GM12892 (cell line): ENCODE data around the gene PPM1H.

ENCODE experiments used
- DNase-seq: peaks from one replicate; pipeline ENCODE4 v3.0.0; 2011; ENCODE audit not compliant: insufficient read length
- FAIRE-seq: peaks from 2 replicates; lab custom pipeline; 2011; peaks lifted over from hg19 to GRCh38; lab: Jason Lieb, UNC
- POLR2A ChIP-seq: IDR thresholded peaks from 2 replicates; pipeline ENCODE4 v1.6.1; 2011; ENCODE audit warnings: low read depth, low read length, control low read depth
- POLR2AphosphoS5 ChIP-seq: IDR thresholded peaks from 2 replicates; pipeline ENCODE4 v1.6.1; 2011; ENCODE audit warnings: low read depth, low read length, control low read depth
- TAF1 ChIP-seq: IDR thresholded peaks from 2 replicates; pipeline ENCODE4 v1.6.1; 2011; ENCODE audit warnings: low read depth, mild to moderate bottlenecking, control low read depth, low read length, borderline replicate concordance

Gene PPM1H

DNA sequence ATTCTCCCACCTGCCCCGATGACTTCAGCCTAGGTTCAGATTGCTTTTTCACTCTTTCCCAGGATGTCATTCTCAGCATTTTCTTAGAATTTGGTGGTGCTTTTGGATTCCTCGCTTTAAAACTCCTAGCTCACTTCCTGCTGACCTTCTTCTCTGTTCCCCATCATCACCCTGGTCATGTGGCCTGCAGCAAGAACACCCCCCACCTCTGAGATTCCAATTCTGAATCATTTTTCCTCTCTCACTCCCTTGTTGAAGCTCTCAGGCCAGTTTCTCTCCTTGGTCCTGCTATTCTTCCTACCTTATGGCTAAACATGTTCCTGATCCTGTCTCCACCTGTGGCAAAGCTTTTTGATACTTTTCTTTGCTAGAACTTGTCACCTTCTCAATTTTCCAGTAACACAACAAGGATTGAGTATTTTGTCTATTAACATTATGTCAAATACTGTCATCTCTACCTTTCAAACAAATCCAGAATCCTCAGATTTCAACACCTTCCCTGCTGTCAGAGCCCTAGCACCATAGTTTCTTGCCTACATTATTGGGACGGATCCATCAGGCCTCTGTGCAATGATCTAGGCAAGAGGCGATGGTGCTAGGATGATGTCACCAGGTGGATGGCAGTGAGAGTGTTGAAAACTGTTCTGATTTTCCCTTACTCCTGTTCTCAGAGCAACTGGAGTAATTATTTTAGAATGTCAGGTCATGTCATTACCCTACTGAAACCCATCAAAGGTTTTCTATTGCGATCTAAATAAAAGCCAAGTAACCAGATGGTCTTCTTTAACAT is 234.7 kb downstream of the PPM1H start:
- FAIRE-seq (no peak), DNase-seq (no peak)
- TF ChIP-seq TAF1 (no peak), POLR2A (no peak), POLR2AphosphoS5 (no peak)

DNA sequence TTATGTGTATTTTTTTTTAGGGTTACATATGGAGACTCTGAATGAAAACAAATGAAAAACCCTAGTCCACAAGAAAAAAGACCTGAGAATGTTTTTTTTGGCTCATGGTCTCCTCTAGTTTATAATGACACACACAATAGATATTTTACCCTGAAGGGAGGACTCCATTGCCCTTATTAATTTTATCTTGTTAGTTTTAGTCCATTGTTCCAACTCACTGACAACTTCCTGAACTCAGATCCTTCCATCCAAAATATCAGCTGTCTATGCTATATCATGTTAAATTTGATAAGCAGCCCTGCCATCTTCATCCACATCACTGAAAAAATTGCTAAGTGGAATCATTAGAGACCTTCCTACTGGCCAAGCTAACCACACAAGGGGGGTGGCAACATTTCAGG is 236.2 kb downstream of the PPM1H start:
- DNase-seq (no peak), FAIRE-seq (no peak)
- TF ChIP-seq TAF1 (no peak), POLR2AphosphoS5 (no peak), POLR2A (no peak)

DNA sequence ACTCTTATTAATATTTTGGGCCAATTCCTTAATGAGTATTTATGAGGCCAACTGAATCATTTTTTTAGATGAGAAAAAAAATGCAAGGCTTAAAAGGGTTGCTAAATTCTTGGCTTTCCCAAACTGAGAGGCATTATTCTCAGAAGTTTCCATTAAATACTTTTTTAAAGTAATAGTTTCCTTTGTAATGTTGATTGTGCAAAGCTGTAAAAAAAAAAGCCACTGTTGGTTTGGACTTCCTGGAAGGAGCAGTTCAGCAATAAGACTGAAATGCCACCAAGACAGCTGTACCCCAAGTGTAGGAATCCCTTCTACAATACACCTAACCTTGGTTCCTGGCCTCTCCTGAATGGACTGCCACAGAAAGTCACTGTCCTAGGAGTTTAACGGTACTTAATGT is 237.1 kb downstream of the PPM1H start:
- DNase-seq = no peak
- no peak for TF ChIP-seq POLR2AphosphoS5
- no peak for TF ChIP-seq POLR2A
- no peak for FAIRE-seq

DNA sequence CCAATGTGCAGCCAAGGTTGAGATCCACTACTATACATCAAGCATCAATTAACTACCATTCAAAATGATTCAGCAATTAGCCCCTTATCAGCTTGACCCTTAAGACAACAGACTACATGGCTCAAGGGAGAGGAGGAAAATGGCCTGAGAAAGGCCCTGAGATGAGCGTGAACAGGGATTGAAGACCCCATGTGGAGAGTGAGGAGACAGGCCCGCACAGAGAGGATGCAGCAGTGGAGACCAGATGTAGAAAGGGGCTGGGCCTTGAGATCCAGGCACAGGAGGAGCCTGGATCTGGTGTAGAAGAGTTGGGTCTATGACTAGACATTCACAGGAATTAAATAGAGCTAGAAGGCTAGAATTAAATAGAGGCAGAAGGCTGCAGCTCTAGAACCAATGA is 239.3 kb downstream of the PPM1H start:
- peak; percentile 14 for FAIRE-seq
- TF ChIP-seq TAF1 (no peak), POLR2A (no peak), POLR2AphosphoS5 (no peak)
- no peak for DNase-seq

DNA sequence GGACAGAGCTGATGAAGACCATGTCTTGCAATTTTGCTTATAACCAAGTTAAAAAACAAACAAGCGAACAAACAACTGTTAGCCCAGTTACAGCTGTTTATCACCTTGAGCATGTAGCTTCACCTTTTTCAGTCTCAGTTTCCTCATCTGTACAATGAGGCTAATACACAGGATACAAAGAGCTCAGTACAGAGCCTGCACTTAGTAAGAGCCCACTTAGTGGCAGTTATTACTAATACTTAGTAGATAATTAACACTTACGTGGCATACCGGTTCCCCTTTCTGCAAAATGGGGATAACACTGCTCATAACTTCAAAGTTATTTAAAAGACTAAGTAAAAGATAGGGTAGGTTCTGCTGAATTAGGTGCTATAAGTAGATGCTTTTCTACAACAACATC is 240.3 kb downstream of the PPM1H start:
- no peak for FAIRE-seq
- TF ChIP-seq POLR2A = no peak
- no peak for TF ChIP-seq TAF1
- no peak for TF ChIP-seq POLR2AphosphoS5
- no peak for DNase-seq

DNA sequence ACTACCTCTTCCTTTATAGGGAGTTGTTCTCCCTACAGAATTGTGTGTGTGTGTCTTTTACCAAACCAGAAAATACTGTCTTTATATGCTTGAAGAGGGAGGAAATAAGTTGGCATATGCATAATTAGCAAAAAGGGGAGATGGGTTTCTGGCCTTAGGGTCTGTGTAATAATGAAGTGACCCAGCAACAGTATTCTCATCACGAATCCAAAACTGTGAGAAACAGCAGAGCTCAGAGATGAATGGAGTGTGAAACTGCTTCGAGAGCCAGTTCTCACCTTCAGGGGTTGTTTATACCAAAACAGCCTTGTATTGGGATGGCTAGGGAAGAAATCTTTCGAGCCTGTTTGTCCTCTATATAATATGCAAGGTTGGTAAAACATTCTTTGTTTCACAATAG is 240.8 kb downstream of the PPM1H start:
- no peak for DNase-seq
- TF ChIP-seq POLR2A = no peak
- no peak for TF ChIP-seq POLR2AphosphoS5
- TF ChIP-seq TAF1 = no peak
- no peak for FAIRE-seq

DNA sequence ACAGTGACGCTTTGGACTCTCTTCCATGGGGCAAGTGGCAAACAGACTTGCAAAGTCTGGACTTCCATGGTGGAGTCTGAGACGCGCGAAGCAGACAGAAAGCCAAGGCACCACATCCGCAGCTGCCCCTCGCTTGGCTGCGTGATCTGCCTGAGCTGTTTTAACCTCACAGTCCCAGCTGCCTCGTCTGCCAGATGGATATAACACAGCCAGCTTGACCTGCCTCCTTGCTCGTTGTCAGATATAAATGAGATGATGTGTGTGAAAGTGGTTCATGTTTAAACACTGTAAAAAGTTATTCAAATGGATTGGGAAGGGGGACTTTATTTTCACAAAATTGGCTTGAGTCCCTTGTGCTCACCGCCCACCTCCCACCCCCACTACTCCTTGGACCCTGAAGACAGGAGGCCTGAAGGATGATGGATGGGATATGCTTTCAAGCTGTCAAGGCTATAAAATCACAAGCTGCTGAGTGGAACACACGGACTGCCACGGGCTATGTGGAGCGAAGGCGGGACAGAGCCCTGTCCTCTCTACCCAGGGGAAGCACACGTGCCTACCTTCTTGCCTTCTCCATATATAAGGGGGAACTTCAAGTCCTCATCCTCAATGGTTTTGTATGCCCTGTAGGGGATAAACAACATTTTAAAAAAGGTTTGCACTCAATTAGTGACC is 241.4 kb downstream of the PPM1H start:
- FAIRE-seq = no peak
- DNase-seq = no peak
- TF ChIP-seq TAF1 = no peak
- TF ChIP-seq POLR2A = no peak
- no peak for TF ChIP-seq POLR2AphosphoS5

DNA sequence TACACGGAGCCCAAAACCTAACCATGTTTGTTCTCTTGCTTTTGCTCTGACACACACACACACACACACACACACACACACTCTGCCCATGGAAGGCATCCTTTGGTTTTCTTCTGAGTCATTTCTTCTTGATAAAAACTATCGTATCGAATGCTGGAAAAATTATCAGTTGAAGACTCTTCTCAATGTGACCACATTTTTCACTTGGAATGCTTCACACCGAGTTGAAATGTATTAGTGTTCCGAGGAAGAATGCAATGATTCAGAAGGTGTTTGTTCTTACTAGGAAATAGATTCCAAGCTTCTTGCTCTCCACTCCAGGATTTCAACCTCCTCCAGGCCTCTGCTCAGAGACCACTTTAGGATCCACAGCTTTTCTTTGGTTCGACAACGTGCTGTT is 242.1 kb downstream of the PPM1H start:
- FAIRE-seq (no peak), DNase-seq (no peak)
- no peak for TF ChIP-seq TAF1
- no peak for TF ChIP-seq POLR2AphosphoS5
- no peak for TF ChIP-seq POLR2A

DNA sequence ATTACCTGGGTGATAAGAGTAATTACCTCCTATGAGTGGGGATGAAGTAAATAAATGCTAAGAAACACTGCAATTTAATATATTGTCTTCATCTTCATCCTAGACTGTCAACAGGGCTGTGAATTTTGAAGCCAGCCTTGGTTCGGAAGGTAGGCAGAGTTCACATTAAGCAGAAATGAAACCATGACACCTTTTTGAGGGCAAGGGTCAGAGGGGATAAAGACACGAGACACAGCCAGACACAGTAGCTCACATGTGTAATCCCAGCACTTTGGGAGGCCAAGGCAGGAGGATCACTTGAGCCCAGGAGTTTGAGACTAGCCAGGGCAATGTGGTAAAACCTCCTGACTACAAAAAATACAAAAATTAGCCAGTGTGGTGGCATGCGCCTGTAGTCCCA is 243.6 kb downstream of the PPM1H start:
- no peak for DNase-seq
- FAIRE-seq = no peak
- no peak for TF ChIP-seq POLR2A
- TF ChIP-seq POLR2AphosphoS5 = no peak
- no peak for TF ChIP-seq TAF1

DNA sequence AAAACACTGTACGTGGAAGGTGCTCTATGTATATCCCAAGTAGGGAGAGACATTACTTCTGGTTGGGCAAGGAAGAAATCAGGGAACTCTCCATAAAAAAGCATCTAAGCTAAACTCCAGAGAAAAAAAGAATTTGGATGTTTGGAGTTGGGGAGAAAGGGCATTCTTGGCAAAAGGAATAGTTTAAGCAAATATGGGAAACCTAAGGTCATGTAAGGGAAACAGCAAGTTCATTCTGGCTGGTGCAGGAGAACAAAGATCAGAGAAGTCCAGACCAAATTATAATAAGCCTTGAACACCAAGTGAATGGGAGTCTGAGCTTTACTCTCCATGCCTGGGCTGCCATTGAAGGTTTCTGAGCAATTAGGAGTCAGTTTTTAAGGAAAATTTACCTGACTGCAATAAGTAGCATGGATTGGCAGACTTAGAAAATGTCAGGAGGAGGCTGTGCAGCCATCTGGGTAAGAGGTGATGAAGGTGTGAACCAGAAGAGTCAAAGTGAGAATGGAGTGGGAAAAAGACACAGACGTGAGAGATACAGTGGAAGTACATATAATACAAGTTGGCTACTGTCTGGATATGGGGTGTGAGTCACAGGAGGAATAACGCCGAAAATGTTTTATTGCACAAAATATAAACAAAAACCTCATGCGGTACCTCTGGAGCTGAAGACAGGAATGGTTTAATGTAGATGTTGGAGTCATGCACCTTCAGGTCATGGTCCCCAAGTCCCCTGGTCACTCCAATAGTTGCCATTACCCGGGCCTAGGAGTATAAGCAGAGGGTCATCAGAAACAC is 245.7 kb downstream of the PPM1H start:
- FAIRE-seq (no peak), DNase-seq (no peak)
- no peak for TF ChIP-seq POLR2A
- no peak for TF ChIP-seq TAF1
- TF ChIP-seq POLR2AphosphoS5 = no peak

DNA sequence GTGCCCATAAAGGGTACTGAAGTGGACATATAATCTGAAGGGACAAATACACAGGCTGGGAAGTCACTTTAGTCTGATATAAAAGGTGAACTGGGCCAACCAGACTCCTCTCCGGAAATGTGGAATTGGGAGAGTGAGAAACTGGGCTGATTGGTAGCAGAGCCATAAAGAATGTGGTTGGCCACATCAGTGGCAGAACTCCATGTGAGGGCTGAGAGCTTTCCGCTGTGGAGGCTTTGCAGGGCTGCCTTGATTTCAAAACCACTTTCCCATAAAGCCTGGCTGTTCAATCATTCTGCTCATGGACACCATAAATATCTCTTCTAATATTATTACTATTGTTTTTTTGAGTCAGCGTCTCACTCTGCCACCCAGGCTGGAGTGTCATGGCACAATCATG is 248.0 kb downstream of the PPM1H start:
- no peak for DNase-seq
- FAIRE-seq = no peak
- TF ChIP-seq POLR2AphosphoS5 (no peak), POLR2A (no peak), TAF1 (no peak)
